ENCODE results near the gene TIMM17A. TPM values are rescaled to one million over a fixed set of nuclear protein-coding genes. Genes with fewer than 3 reads are reported as not detected.

Gene TIMM17A
- 37.0 and 62.6 TPM in 2 replicates for total RNA-seq

GRCh38 chr1:201955009-201955728 lies at the start of gene TIMM17A:
Gene TIMM17A, plus strand, starts transcription at chr1:201955503. Its CDS starts 24 bp downstream, at chr1:201955527.

DNA sequence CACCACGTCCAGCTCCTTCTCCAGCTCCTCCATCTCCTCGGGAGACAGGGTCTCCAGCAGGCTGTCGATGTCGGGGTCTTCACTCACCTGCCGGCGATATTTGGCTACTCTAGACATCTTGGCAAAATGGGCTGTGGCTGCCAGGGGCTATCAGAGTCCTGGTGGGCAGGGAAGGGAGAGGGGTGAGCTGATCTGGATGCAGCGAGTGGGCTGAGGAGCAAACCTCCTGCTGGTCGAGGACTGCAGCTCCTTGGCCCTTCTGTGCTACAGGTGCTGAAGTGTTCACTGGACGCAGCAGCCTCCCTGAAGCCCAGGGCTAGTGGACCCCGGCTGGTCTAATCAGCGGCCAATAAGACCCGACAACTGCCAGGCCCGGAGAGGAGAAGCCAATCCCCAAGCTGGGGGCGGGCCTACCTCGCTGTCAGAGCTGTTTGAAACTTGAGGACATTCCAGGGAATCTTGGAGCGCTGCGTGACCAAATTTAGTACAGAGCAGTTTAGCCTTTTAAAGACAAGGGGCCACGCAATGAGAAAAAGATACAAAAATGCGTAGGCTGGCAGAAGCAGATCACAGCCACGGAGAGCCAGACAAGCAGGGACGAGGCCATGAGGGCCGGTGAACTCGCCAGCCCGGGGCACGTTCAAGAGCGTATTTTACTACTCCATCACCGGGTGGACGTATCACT lies 8.9 kb upstream of the TIMM17A start, which contains the start of gene LMOD1:
Gene LMOD1, minus strand, starts transcription at position 325 of the 685 bp plus-strand sequence. Its CDS starts 208 bp downstream, at position 117.

GRCh38 chr1:201982623-201983379 lies 27.5 kb downstream of the TIMM17A start, which contains the start of gene RNPEP:
Gene RNPEP, plus strand, starts transcription at chr1:201982648. Its CDS starts 19 bp downstream, at chr1:201982667.

DNA sequence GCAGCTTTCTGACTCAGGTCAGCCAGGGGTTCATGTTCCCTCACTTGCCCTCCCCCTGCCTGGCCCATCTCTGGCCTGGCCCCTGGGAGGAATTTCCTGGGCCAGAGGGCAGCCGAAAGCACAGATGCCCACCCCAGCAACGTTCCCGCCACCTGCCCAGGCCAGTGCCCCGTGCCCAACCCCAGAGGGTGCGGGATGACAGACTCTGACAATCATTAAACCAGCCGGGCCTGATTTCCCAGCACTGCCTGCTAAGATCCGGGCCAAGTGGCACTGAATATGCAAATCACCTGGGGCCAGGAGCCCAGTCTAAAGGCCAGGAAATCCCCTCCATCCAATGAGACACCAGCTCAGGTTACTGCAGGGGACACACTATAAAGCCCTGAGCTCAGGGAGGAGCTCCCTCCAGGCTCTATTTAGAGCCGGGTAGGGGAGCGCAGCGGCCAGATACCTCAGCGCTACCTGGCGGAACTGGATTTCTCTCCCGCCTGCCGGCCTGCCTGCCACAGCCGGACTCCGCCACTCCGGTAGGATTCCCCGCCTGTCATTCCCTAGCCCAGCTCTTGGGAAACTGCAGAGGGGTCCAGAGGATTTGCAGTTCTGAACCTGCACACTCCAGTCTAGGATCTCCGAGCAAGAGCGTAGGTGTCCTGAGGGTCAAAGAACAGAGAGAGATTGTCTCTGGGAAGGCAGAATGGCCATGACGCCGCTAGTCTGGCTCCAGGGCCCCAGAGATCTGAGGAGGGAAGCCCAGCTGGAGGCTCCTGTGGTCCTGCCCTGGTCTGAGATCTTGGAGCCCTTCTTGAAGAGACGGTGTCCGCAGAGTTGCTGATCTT lies 55.1 kb downstream of the TIMM17A start, which contains the start of gene ELF3:
Gene ELF3, plus strand, starts transcription at position 408 of the 836 bp plus-strand sequence. CDS start 550 bp downstream, outside the sequence.

Other genes with a start within 250 kb of the TIMM17A start
- gene IPO9, start 126.3 kb upstream of the TIMM17A start, total RNA-seq = 16.8 and 18.1 TPM in 2 replicates
- 23.3 and 38.6 TPM in 2 replicates for gene SHISA4, start 66.6 kb upstream of the TIMM17A start, total RNA-seq
- 0.56 and 1.0 TPM in 2 replicates for gene LMOD1, start 9.0 kb upstream of the TIMM17A start, total RNA-seq
- gene RNPEP, start 27.1 kb downstream of the TIMM17A start, total RNA-seq = 71.9 and 73.8 TPM in 2 replicates
- gene ELF3, start 55.1 kb downstream of the TIMM17A start, total RNA-seq = 0.91 and 1.9 TPM in 2 replicates
- gene GPR37L1, start 167.4 kb downstream of the TIMM17A start, total RNA-seq = not detected in 2 replicates
- 18.8 and 21.9 TPM in 2 replicates for gene ARL8A, start 189.2 kb downstream of the TIMM17A start, total RNA-seq
- gene PTPN7, start 205.1 kb downstream of the TIMM17A start, total RNA-seq = not detected in 2 replicates
- gene LGR6, start 238.3 kb downstream of the TIMM17A start, total RNA-seq = not detected in 2 replicates

All from epithelial cell of alveolus of lung (primary cell).